Right renal cortex interstitium (tissue), 3 donors: Measurements from ENCODE around the gene PTGS2. TPM values are rescaled to one million over a fixed set of nuclear protein-coding genes. Genes with fewer than 3 reads are reported as not detected.

ENCODE experiments used
- polyA plus RNA-seq, 3 donors: library from polyadenylated mRNA; unstranded; fragments of 120-200 nt; gene quantifications; one replicate each; pipeline ENCODE4 v1.2.1, GENCODE V29; 2013; ENCODE audit not compliant: insufficient read length in 3 of 3

PTGS2 gene
- polyA plus RNA-seq, 3 donors, result 0.67 to 2.6 (median 1.3) TPM

Other genes with a start within 250 kb of the PTGS2 start
- not detected for gene PDC, start 219.3 kb downstream of the PTGS2 start, polyA plus RNA-seq
- 10 to 100 TPM in 1 of 3 donors, 1 to 10 TPM in 2; 7.6 to 11.6 (median 9.9) TPM for gene PLA2G4A, start 148.5 kb upstream of the PTGS2 start, polyA plus RNA-seq